ENCODE measurements around the gene SLC39A10. TPM values are rescaled to one million over a fixed set of nuclear protein-coding genes. Genes with fewer than 3 reads are reported as not detected.

Gene SLC39A10
- total and polyA plus RNA-seq, 9 of the 15 experiments (the other 6 are each of a cell fraction or from before 2014, with no cell fraction given) = 12.5 to 40.1 (median 23.1) TPM

DNA sequence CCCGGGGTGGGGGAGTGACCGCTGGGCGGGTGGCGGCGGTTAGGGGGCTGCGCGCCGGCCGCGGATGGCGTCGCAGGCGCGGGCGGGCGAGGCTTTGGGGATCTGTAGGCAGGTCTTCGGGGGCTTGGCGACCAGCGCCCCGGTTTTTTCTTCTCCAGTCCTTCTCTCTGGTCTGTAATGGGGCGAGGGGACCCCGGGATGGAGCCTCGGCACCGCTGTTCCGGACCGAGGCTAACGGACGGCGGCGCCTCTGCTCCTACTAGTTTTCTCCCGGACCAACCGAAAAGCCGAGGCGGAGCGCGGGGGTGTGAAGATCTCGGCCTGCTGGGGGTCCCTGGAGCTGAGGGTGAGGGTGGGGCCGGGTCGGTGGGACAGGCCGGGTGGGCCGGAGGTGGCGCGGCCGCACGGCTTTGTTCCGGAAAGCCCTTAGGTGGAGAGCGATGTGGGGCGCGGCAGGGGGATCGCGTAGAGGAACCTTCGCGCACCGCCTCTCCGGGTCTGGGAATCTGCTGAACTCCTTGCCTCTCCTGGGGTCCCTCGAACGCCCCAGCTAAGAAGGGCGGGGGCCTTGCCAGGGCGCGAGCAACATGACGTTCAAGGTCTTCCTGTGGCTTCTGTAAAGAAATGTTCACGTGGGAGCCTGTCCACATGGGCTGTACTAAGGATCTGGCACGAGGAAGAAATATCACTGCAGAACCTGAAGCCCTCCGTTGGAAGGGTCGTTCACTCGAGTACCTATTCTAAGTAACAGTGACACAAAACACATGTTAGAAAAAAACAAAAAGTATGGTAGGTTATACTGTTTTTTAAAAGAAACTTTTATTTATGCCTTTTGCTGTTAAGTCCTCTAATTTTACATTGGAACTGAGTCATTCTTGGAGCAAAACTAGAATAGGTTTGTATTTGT lies 861 bp downstream of the SLC39A10 start (continued):
- TF ChIP-seq, protein P1, sequence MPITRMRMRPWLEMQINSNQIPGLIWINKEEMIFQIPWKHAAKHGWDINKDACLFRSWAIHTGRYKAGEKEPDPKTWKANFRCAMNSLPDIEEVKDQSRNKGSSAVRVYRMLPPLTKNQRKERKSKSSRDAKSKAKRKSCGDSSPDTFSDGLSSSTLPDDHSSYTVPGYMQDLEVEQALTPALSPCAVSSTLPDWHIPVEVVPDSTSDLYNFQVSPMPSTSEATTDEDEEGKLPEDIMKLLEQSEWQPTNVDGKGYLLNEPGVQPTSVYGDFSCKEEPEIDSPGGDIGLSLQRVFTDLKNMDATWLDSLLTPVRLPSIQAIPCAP (CRISPR knock-in tag; IDR thresholded peaks at IDR 0.05; ENCODE audit: borderline replicate concordance) = no peak
- no peak for TF ChIP-seq ASH1L (IDR thresholded peaks at IDR 0.05; ENCODE audit: borderline replicate concordance, low read depth, partially characterized antibody)
- no peak for TF ChIP-seq JUN (IDR thresholded peaks at IDR 0.05; ENCODE audit: borderline replicate concordance, low read depth, low read length)
- no peak for TF ChIP-seq JUN (CRISPR knock-in tag; IDR thresholded peaks at IDR 0.05; ENCODE audit: borderline replicate concordance)
- TF ChIP-seq ATF7 (IDR thresholded peaks at IDR 0.05) = no peak
- no peak for TF ChIP-seq HOXB6 (CRISPR knock-in tag; IDR thresholded peaks at IDR 0.05; ENCODE audit: borderline replicate concordance)
- TF ChIP-seq BACH1 (tag; IDR thresholded peaks at IDR 0.05) = no peak
- no peak for TF ChIP-seq NCOA6 (IDR thresholded peaks at IDR 0.05)
- no peak for TF ChIP-seq EP300 (IDR thresholded peaks at IDR 0.05; ENCODE audit: low read length)
- TF ChIP-seq POLR2G (IDR thresholded peaks at IDR 0.05; ENCODE audit: low read depth, low read length) = peak; percentile 92
- TF ChIP-seq, protein P2, sequence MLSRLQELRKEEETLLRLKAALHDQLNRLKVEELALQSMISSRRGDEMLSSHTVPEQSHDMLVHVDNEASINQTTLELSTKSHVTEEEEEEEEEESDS (CRISPR knock-in tag; IDR thresholded peaks at IDR 0.05) = no peak
- no peak for TF ChIP-seq NFXL1 (CRISPR knock-in tag; IDR thresholded peaks at IDR 0.05)
- no peak for TF ChIP-seq ZNF75A (CRISPR knock-in tag; IDR thresholded peaks at IDR 0.05)
- TF ChIP-seq, protein P3, sequence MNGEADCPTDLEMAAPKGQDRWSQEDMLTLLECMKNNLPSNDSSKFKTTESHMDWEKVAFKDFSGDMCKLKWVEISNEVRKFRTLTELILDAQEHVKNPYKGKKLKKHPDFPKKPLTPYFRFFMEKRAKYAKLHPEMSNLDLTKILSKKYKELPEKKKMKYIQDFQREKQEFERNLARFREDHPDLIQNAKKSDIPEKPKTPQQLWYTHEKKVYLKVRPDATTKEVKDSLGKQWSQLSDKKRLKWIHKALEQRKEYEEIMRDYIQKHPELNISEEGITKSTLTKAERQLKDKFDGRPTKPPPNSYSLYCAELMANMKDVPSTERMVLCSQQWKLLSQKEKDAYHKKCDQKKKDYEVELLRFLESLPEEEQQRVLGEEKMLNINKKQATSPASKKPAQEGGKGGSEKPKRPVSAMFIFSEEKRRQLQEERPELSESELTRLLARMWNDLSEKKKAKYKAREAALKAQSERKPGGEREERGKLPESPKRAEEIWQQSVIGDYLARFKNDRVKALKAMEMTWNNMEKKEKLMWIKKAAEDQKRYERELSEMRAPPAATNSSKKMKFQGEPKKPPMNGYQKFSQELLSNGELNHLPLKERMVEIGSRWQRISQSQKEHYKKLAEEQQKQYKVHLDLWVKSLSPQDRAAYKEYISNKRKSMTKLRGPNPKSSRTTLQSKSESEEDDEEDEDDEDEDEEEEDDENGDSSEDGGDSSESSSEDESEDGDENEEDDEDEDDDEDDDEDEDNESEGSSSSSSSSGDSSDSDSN (IDR thresholded peaks at IDR 0.05; ENCODE audit: borderline replicate concordance in 1 of 2, low read depth in 2 of 2, low read length in 2 of 2) = no peak
- no peak for TF ChIP-seq ZNF408 (CRISPR knock-in tag; IDR thresholded peaks at IDR 0.05; ENCODE audit: low read depth)
- no peak for TF ChIP-seq ZNF217 (CRISPR knock-in tag; IDR thresholded peaks at IDR 0.05)
- TF ChIP-seq, protein P4, sequence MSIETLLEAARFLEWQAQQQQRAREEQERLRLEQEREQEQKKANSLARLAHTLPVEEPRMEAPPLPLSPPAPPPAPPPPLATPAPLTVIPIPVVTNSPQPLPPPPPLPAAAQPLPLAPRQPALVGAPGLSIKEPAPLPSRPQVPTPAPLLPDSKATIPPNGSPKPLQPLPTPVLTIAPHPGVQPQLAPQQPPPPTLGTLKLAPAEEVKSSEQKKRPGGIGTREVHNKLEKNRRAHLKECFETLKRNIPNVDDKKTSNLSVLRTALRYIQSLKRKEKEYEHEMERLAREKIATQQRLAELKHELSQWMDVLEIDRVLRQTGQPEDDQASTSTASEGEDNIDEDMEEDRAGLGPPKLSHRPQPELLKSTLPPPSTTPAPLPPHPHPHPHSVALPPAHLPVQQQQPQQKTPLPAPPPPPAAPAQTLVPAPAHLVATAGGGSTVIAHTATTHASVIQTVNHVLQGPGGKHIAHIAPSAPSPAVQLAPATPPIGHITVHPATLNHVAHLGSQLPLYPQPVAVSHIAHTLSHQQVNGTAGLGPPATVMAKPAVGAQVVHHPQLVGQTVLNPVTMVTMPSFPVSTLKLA (conservative IDR thresholded peaks at IDR 0.05) = peak; percentile 74 to 84
- TF ChIP-seq, protein P5, sequence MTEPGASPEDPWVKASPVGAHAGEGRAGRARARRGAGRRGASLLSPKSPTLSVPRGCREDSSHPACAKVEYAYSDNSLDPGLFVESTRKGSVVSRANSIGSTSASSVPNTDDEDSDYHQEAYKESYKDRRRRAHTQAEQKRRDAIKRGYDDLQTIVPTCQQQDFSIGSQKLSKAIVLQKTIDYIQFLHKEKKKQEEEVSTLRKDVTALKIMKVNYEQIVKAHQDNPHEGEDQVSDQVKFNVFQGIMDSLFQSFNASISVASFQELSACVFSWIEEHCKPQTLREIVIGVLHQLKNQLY (CRISPR knock-in tag; conservative IDR thresholded peaks at IDR 0.05) = no peak
- no peak for TF ChIP-seq ZNF239 (CRISPR knock-in tag; IDR thresholded peaks at IDR 0.05)

Data from K562 (cell line).